GM21619 (cell line): Measurements from ENCODE around the gene PCDH8.
"Not testable (repeated sequence)": the region's sequence is repeated elsewhere in the genome, so short reads cannot be mapped to it uniquely, and the experiment has no call there.

ENCODE experiments used
- ATAC-seq: cut with Tn5 transposase; IDR thresholded peaks from one replicate; pipeline ENCODE4 v1.9.1; 2021; ENCODE audit not compliant: unreplicated experiment

Gene PCDH8

DNA sequence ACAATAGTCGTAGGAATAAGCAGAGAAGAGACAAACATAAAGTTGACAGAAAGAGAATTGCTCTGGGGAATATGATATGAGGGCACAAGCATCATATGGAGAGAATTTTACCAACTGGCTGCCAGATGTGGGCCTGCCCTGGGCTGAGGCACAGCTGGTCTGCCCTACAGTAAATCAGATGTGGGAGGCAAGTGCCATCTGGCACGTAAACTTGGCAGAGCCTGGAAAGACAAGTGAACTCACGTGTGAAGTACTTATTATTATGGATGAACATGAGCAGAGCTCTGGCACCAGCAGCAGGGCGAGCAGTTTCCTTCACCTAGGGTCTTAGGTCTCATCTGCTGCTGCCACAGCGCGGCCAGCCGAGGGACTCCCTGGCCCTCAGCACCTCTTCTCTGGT, 20.6 kb downstream of the PCDH8 start:
- ATAC-seq, result no peak

DNA sequence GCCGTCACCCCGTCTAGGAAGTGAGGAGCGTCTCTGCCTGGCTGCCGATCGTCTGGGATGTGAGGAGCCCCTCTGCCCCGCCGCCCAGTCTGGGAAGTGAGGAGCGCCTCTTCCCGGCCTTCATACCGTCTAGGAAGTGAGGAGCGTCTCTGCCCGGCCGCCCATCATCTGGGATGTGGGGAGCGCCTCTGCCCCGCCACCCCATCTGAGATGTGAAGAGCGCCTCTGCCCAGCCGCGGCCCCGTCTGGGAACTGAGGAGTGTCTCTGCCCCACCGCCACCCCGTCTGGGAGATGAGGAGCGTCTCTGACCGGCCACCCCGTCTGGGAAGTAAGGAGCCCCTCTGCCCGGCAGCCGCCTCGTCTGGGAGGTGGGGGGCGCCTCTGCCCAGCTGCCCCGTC, 30.6 kb downstream of the PCDH8 start:
- ATAC-seq, result not testable (repeated sequence)

- ATAC-seq, result no peak
Measured at GRCh38 chr13:52815330-52815729, 33.1 kb downstream of the PCDH8 start.

DNA sequence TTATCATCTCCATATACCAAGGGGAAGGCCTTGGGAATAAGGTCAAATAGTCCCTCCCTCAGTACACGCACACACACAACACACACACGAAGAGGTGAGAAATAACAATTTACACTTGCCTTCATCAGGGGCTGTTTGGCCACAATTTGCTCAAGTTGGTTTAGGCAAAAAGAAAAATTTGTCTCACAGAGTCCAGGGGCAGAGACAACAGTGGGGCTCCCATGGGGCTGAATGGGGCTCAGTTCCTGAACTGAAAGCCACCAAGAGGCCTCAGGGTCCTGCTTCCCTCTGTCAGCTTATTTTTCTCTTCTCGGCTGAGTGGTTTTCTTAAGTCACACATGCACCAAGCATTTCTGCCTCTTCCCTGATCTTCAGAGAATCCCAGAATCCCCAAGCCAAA, 35.5 kb downstream of the PCDH8 start:
- no peak for ATAC-seq

DNA sequence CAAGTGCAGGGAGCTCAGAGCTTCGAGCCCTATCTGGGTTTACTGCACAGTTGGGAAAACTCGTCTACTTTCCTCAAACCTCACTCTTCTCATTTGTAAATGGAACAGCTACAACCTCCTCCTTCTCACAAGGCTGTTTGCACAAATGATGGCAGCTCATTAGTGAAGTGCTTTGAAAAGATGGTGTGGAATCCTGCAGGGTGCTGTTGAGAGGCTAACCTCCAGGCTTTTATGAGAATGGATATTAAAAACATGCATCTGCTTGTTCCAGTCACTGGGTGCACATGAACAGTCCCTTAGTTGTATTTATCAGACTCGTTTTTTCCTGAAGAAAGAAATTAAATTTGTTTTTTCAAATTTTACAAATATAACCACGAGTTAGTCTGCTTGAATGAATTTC, 36.6 kb downstream of the PCDH8 start:
- no peak for ATAC-seq

- ATAC-seq, result no peak
Measured at GRCh38 chr13:52810526-52810925, 37.9 kb downstream of the PCDH8 start.

- no peak for ATAC-seq
Measured at GRCh38 chr13:52810011-52810410, 38.4 kb downstream of the PCDH8 start.

DNA sequence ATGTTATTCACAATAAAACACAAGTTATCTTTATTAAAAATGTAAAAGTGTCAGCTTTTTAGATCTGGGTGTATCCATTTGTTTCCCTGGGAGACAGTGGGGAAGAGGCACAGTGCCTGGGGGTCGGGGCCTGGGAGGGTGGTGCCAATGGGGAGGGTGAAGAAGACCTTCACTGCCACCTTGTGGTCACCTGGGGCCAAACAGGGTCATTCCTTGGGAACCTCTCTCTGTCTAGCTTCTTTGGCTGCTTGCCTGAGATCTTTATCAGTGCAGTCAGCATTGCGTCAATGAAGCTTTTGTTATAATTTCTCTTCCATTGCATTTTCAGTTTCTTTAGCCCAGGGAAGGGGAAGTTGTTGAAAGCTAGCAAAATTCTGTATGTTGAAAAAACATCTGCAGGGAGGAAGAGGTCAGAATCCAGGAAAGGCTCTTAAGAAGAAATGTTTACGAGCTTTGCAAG, 39.1 kb downstream of the PCDH8 start:
- ATAC-seq, result peak; percentile 82

DNA sequence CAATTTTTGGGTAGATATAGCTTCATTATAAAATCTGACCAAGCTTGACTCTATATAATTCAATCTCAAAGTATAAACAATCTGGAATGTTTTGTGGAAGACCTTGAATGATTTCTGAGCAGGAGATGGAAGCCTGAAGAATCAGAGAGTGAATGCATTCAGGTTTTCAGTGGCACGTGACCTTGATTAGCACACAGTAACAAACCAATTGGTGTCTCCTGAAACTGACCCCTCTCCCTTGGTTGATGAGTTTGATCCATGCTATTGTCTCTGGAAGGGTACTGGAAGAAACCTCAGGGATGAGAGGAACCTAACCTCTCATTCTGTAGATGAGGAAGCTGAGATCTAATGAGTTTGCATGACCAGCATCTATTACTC, 39.6 kb downstream of the PCDH8 start:
- ATAC-seq, result no peak

GRCh38 chr13:52806029-52806428, 42.4 kb downstream of the PCDH8 start:
- no peak for ATAC-seq

GRCh38 chr13:52804202-52804641, 44.2 kb downstream of the PCDH8 start:
- no peak for ATAC-seq

- no peak for ATAC-seq
Measured at GRCh38 chr13:52800856-52801255, 47.6 kb downstream of the PCDH8 start.

DNA sequence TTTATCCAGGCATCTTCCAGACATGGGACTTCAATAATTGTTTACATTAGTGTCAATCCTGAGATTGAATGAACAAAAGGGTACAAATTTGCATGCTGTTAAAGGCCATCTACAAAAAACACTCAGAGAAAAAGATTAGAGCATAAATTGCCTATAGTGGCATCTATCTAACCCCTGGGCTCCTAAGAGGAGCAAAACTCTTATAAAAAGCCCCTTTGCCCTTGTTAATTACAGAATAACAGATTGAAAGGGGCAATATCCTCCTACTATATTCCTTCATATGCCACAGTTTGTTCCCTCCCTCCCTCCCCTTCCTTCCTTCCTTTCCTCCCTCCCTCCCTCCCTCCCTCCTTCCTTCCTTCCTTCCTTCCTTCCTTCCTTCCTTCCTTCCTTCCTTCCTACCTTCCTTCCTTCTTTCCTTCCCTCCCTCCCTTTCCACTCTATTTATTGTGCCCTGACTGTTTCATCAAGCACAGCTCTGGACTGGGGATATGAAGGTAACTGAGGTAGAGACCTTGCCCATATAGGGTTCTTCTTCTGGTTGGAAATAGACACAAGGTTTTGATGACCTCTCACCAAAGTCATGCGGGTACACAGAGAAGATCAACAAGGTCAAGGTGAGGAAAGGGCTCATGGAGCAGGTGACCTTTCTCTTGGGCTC, 49.5 kb downstream of the PCDH8 start:
- ATAC-seq, result no peak

- no peak for ATAC-seq
Measured at GRCh38 chr13:52797176-52797575, 51.3 kb downstream of the PCDH8 start.

DNA sequence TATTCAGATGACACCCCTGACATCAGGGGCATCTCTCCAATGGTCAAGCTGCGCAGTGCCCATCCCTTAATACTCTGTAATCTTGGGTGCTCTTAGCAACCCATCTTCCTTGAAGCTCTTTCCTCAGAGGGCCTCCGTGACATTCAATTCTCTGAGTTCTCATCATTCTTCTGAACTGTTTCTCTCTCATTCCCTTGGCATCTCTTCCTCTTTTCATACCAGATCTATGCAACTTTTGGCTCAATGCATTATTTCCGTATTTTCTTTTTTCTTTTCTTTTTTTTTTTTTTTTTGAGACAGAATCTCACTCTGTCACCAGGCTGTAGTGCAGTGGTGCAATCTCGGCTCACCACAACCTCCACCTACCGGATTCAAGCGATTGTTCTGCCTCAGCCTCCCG, 53.9 kb downstream of the PCDH8 start:
- ATAC-seq, result no peak

GRCh38 chr13:52793515-52794061, 54.9 kb downstream of the PCDH8 start:
- no peak for ATAC-seq
